Stimulated activated CD4-positive, alpha-beta T cell treated with anti-CD3 and anti-CD28 coated beads, Interleukin-12 subunit alpha, Interleukin-12 subunit beta, amount 100 ng/mL, for 4 hours (primary cell): Measurements from ENCODE around the gene ARHGAP12.

Experiments used
- DNase-seq: peaks from one replicate; pipeline ENCODE4 v3.0.0-alpha.2; 2020

ARHGAP12 gene

DNA sequence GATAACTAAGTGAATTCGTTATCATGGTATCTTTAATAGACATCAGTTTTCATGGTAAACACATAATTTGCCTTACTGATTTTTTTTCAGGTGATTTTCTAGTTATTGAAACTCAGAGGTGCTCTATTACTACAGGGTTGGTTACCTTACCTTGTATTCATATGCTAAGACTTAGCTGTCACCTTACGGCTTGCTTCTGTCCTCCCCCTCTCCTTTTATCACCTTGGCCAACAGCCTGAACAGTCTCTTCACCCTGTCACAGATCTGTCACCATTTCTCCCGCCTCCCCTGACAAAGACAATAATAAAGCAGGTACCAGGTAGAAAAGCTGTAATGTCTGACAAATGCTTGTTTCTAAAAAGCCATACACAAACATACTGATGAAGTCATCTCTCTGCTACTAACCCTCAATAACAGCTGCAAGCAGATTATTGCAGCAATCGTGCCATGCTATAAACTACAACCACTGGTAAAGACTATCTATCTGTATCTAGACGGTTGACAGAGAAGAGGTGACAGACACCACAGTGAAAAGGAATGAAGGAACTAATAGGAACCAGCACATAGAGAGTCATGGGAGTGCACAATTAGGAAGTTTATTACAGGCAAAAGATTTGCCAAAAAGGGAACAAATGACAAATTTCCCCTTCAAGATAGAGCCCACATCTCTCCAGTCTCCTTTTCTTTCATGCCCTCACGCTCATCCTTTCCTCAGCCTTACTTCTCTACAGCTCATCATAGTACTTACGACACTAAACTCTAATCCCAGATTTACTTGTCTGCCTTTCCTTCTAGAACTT, 57.2 kb downstream of the ARHGAP12 start:
- no peak for DNase-seq

DNA sequence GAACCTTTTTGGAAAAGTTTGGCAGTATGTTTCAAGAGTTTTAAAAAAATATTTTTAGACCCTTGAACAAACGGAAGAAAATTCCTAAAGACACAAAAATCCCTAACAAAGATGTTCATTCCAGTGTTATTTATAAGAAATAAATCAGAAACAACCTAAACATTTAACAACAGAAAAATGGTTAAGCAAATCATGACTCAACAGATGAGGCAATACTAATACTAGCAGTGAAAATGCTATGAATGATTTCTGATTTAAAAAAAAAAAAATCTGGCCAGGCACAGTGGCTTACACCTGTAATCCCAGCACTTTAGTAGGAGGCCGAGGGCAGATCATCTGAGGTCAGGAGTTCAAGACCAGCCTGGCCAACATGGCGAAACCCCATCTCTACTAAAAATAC, 61.0 kb downstream of the ARHGAP12 start:
- no peak for DNase-seq

DNA sequence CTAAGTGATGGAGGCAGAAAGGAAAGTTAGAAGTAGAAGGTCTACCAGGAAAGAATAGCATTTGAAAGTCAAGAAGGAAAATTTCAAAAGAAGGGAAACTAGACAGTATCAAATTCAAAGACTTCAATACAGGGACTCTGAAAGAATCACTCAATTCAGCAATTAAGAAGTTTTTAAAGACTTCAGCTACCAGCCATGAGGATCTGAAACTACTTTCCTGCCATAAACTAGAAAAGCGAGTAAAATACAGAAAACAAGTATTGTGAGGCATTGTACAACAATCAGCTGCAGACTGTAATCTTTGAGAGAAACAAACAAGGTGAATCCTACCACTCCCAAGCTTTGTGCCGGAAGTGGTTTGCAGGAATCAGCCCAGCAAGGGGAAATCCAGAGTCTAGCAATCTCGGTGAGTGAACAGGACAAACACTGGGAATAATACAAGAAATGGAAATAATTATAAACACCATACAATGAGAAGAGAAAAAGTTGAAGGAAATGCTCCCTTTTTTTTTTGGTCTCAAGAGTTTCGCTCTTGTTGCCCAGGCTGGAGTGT, 62.4 kb downstream of the ARHGAP12 start:
- no peak for DNase-seq

DNA sequence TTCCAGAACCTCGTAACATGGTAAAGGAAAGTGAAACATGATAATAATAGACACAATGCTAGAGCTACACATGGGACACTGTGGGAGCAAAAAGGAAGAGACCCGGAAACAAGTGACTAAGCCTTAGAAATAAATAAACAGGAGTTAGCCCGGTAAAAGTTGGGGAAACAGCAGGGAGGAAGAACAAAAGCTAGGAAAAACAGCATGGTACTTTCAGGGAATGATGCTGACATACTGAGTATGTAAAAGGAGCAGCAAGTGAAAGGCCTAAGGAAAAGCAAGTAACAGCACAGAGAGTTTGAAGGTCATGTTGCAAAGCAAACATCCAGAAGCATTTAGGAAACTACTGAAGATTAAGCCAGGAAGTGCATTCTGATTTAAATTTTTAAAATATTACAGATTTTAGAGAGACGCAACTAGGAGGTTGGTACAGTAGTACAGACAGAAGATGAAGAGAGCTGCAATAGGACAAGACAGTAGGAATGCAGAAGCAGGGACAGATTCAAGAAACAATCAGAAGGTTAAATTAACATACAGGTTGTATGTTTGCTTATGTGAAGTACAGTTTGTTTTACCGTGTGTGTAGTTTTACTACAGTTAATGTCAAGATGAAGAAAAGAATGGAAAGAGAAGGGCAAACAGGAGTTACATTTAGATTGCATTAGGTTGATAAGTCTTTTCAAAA, 63.7 kb downstream of the ARHGAP12 start:
- no peak for DNase-seq

DNA sequence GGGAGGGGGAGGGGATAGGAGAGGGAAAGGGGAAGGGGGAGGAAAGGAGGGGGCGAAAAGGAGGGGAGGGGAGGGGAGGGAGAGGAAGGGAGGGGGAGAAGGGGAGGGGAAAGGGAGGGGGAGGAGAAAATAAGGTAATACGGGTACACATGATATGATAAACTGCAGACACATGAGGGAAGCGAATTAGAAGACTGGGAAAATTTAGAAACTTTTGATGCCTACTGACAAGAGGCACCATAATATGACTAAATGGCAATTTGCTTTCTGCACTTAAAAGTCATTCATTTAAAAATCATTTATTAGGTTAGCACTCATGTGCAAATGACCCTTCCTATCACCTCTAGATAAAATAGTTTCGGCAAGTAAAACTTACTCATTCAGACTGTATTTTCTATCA, 73.6 kb downstream of the ARHGAP12 start:
- DNase-seq, result no peak

DNA sequence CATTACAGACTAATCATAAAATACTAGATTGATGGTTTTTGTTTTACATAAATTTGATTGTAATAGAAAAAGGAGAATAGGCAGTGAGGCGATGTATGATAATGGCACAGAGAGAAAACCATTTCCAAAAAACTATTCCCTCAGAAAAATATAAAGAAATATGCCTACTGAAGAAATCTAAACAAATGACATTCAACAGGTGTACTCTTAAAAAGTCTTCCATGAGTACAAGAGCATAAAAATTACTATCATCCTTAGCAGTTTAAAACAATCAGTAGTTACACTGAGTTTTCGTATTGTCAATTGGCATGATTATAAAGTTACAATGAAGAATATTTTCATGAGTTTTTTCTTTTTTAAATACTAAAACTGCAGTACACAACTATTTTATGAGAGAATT, 75.0 kb downstream of the ARHGAP12 start:
- DNase-seq, result no peak

DNA sequence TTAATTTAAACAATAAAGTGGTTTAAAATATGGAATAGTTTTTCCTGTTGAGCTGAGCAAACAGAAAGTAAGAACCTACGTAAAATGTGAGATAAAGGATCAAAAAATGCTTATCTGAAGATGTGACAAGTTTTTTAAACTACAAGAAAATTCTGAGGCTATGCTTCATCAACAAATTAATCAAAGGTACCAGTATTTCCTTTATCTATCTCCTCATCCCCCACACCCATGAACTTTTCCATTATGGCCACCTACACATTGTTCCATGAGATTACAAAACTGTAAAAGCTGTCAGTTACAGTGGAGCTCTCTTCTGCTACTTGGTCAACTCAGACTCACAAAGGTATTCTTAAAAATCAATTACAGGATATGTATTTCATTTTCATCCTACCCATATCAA, 77.4 kb downstream of the ARHGAP12 start:
- DNase-seq, result no peak

DNA sequence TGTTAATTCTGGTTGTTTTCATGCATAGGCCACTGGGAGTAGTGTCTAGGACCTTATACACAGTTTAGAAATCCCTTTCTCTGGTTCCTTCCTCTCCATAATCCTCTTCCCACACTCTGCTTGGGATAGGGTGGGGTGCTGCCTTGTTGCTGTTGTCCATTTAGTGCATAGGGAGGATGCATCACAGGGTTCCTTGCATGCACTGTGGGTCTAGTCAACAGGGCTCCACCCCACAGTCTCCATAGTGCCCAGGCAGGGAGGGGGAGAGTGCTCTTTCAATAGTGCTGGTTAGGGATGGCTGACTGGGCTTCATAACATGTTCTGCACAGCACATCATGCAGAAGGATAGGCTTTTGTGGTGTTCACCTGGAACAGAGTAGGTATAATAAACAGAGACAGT, 81.1 kb downstream of the ARHGAP12 start:
- no peak for DNase-seq

DNA sequence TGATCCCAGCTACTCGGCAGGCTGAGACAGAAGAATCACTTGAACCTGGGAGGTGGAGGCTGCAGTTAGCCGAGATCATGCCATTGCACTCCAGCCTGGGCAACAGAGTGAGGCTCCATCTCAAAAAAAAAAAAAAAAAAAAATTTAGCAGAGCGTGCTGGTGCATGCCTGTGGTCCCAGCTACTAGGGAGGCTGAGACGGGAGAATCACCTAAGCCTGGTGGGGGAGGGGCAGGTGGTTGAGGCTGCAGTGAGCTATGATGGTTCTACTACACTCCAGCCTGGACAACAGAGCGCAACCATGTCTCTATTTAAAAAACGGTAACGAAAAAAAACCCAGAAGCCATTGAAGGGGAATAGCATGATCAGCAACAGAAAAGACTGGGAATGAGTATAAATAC, 89.9 kb downstream of the ARHGAP12 start:
- DNase-seq, result no peak

DNA sequence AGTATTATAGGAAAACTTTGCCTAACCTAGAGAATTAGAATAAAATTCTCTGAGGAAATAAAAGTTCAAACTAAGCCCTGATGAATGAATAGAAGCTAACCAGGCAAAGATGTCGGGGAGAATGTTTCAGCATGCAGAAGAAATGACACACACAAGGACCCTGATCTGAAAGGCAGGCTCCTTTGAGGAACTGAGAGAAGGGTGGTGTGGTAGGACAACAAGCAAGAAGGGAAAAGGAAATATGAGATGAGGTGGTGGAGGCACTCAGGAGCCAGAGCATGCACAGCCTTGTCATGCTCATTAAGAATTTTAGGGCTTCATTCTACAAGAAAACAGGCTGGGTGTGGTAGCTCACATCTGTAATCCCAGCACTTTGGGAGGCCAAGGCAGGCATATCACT, 90.6 kb downstream of the ARHGAP12 start:
- DNase-seq, result no peak

DNA sequence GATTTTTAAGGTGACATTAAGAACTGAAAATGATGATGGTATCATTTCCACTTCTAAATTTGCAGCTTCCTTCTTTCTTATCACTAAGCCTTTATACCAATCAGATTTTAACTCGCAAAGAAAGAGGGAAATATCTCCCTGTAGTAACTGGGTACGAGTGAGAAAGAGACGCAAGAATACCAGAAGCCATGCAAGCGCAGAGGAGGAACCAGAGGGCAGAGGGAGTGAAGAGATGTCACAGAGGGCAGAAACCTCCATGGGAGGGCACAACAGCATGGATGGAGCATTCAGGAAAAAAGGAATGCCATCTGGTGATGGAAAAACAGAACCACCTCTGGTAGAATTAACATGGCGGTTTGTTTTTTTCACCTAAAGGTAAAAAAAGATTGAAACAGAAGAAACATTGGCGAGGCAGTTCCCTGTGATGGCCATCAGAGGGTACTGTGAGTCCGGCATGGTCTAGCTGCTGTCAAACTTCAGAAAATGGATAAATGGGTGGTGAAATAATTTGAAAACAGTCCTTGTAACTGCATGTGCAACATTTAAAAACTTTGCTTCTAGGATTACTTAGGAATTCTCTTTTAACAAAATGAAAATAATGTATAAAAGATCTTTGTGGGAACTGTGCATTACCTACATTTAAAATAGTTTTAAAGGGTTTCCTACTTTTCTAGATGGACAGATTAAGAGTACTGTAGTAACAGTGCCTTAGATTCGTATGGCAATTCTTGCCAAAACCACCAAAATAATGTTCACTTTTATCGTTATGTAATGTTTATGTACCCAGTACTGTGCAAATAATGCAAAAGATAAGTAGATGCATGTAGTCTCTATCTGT, 91.8 kb downstream of the ARHGAP12 start:
- DNase-seq, result no peak

DNA sequence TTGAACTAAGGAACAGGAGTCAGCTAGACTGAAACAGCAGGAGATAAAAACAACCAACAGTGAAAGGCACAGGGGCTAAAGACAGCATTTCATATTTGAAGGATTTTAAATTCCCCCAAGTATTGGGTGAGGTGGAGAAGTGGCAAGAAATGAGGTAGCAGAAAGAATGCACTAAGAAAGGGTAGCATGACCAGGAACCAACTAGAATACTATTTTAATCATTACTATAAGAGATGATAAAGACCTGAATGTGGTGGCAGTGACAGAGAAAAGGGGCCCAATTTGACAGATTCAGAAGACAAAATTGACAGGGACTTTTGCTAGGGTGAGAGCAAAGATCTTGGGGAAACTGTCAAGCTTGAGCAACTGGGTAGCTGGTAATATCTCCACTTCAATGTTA, 94.9 kb downstream of the ARHGAP12 start:
- no peak for DNase-seq

DNA sequence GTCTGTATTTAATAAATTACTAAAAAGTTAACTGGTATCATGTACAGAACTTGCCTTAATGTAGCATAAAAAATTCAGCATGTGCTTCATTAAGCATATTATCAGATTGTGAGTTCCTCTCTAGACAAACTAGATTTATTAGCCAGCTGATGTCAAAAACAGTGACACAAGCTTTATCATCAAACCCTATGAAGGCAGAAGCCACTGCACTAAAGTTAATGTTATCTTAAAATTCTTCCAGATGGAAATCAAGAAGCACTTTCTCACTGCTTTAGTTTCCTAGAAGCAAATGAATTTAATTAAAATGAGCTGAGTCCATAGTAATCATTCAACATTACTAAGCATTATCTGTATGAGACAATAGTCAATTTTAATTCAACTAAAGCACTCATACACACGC, 96.4 kb downstream of the ARHGAP12 start:
- DNase-seq, result no peak

DNA sequence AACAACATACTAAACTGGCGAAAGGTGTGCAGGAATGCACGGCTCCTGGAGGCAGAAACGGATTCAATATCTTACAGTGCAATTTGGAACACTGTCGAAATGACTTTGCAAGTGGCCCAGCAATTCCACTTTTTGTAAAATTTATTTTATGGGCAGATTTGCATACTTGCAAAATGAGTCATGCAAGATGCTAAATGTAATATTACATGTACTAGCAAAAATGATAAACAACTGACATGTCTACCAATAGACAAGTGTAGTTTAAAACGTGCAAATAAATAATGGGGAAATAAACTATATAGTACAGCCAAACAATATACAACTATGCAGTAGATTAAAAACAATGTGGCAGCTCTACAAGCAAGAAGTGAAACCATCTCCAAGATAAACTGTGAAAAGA, 97.7 kb downstream of the ARHGAP12 start:
- no peak for DNase-seq

DNA sequence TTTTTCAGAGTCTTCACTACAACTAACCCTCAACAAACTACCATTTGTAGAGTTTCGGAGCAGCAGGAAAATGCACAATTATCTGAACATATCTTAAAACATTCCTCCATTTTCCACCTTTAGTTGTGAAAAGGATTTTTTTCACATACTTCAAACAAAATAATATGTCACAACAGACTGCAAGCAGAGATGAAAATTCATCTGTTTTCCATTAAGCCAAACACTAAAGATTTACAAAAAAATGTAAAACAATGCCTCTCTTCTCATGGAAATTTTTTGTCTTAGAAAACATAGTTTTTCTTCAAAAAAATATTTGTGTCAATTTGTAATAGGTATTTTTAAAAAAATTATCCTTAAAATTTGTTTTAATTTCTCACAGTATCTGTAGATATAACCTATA, 98.9 kb downstream of the ARHGAP12 start:
- DNase-seq, result no peak

DNA sequence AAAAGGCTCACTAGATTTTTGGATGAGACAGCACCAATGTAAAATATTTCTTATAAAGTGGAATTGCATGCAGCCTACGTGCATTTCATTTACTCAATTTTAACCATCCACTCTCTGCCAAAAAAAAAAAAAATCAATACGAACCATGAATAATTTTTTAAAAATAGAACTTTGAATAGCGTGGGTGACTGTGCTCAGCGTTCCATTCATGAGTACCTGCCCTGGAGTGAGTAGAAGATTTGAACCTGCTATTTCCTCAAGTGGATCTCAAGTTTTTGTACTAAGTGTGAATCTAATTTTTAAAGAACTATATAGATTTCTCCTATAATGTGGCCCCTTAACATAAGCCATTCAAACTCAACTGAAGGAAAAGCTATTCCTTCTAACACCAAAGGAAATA, 105.3 kb downstream of the ARHGAP12 start:
- DNase-seq, result no peak

DNA sequence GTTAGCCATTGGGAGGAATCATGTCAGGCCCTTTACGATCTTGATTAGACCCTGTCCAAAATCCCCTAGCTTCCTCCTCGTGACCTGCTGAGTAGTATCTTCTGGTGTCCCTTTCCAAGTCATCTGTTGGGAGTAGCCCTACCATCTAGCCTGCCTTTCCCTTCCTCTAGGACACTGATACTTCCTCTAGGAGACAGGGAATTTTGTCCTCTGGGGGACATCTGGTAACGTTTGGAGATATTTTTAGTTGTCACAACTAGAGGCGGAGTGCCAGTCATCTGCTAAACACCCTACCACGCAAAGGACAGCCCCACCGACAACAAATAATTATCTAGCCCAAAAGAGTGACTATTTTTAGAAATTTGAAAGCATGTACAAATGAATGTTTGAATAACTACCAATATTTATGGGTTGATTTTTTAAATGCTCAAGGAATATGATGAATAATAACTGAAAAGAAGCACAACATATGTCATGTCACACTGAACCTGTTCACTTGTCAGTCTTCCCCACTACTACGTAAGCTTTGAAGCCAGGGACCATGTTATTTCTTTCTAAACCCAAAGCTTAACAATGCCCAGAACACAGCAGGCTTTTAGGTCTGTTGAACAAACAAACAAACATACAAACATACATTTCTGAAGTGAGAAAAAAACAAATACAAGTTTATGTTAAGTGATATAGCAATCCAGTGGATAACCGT, 105.9 kb downstream of the ARHGAP12 start:
- DNase-seq, result no peak

DNA sequence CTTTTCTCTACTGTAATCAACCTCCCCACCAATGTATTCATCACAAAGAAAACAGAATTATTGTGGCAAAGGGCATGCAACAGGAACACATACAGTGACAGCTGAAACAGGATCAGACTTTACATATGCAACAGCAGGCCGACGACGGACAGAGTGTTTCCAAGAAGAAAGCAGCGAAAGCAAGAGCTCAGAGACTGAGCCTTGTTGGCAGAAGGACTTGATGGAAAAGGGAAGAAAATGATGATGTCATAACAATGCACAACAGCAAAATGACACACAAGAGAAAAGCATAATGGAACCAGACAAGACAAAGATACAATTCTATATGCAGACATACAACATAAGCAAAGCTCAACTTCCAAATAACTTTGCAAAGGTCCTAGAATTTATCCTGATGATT, 106.5 kb downstream of the ARHGAP12 start:
- DNase-seq, result no peak

DNA sequence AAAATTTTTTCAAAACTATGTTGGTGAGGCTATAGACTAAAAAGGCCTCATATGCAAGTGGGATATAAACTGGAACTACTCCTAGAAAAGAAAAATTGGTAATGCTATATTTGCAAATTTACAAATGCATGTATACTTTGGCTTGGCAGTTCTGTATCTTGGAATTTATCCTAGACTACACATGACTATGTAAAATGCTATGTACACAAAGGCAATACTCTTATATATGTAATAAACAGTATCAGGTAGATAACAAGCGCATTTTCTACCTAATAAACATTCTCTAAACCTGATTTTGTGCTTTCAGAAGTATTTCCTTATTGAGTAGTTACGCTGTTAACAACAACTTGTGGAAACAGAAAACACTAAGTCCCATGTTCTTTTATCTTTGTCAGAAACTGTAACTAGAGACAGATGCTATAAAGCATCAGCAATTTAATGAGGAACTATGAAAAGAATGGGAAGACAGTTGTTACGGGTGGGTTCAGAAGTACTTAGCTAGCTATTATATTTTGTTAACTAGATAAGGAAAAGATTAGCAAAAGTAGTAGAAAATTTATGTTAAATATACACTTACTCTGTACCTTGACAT, 107.8 kb downstream of the ARHGAP12 start:
- DNase-seq, result no peak

DNA sequence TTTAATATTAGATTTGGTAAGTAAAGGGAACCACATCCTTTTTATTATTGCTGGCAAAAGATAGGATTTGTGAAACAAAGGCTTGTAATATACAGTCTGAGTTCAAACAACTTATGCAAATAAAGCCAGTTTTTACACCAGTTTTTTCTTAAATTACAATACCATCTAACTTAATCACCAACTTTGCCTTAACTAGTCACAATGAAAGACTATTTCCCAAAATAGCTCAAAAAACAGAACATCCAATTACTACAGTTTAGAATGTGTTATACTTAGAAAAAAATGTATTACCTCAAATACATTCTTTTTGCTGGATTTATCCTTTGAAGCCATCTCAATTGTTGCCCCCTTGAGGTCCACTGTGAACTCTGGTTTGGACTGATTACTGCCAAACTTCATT, 108.5 kb downstream of the ARHGAP12 start:
- no peak for DNase-seq

DNA sequence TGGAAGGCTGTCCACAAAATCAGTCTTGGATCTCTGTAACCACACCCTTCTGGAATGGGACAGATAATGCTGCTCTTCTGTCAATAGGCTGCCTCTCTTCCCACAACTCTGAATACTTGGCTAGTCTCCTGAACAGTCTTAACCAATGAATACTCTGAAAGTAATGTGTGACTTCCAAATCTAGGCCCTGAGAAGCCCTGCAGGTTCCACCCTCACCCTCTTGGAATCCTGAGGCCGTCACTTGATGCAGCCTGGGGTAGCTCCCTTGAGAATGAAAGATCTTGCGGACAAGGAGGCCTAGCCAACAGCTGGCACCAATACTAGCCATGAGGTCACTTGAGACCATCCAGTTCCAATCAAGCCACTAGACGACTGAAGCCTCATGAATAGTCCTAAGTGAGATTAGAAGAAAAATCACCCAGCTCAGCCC, 109.2 kb downstream of the ARHGAP12 start:
- DNase-seq, result no peak

DNA sequence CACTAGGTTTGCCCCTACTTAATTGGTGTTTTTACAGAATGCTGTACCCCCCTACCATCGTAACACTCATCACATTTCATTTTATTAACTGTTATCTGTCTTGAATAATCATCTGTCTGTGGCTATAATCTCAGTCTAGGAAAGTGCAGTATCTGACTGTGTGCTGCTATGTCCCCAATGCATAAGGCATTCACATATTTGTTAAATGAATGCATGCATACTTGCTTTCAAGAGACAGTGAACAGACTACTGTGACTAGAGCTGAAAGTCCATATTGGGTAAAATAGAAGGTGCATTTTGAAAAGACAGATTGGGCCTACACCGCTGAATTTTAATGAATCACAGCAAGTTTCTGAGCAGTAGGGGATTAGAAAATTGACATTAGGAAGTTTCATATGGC, 112.3 kb downstream of the ARHGAP12 start:
- DNase-seq, result no peak
